GM18502 (cell line): ENCODE data around the gene ZNF574.

Experiments
- ATAC-seq: cut with Tn5 transposase; IDR thresholded peaks from one replicate; pipeline ENCODE4 v1.9.1; 2021; ENCODE audit warnings: mild to moderate bottlenecking; ENCODE audit not compliant: unreplicated experiment, poor library complexity

The ZNF574 gene

DNA sequence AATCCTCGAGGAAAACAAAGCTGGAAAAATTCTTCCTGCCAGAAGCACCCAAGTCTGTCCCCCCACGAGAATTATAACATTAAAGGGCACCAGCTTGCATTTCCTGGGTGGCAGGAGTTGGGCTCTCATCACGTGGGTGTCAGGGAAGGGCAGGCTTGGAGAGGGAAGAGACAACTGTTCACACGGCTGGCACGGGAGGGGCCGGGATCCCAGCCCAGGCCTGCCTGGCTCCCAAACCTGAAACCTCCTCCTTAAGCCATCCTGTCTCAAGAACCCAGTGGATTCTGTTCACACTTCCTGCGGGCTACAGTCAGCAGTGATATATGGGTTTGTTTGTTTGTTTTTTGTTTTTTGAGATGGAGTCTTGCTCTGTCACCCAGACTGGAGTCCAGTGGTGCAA is 18.1 kb upstream of the ZNF574 start:
- ATAC-seq = no peak

DNA sequence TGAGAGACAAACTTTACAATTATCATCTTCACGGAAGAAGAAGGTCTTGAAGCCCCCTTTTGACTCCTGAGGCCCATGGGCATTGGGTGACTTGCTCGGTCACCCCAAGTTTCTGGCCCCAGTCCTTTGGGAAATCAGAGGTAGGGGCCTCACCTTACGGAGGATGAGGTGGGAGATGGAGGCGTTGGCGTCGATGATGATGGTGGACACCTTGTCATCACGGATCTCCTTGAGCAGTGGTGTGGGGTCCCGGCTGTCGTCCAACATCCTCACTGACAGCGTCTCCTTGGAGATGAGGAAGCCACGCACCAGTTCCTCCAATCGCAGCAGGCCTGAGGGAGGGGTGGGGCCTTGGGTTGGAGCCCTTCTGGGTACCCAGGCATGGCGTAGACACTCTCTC is 16.8 kb upstream of the ZNF574 start:
- ATAC-seq = no peak

DNA sequence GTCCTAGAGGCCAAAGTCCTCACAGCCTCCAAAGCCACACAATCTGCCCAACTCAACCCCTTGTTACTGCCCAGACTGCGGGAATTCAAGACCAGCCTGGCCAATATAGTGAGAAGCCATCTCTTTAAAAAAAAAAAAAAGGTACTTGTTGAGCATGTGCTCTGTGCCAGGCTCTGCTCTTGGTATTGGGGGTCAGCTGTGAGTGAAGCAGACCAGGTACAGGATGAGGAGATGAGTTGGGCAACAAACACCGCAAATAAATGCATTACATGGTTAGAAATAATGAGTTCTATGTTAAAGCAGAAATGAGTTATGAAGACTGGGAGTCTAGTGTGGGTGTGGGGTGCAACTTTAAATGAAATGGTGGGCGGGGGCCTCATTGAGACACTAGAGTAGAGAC is 15.8 kb upstream of the ZNF574 start:
- no peak for ATAC-seq

DNA sequence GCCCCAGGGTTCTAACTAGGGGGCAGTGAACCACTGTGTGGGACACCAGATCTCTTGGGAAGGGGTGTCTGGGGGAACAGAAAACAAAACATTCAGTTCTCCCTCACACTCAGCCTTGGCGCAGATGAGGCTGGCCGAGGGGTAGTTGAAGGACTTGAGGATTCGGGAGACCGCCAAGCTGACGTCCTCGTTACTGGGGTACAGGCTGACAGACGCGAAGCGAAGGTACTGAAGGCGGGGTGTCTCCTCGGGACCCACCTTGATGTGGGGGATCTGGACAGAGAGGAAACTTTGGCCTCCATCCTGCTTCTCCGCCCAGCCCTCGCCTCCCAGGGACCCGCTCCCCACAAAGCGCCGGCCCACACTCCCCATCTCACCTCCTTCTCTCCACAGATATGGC is 13.6 kb upstream of the ZNF574 start:
- no peak for ATAC-seq

DNA sequence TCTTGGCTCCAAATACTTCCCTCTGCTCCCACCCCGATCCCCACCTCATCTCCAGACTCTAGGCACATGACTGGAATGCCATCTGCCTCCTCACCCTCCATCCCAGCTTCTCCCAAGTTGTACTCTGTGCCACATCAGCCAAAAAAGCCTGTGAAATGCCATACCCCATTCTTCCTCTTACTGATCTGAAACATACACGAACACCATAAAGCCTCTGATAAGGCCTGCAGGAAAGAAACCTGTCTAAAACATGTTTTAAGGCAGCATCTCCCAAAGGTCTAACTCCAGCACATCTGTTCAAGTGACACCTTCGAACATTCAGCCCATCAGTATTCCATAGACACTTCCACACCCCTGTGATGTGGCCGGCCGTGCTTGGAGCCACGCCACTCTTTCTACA is 11.5 kb upstream of the ZNF574 start:
- no peak for ATAC-seq

DNA sequence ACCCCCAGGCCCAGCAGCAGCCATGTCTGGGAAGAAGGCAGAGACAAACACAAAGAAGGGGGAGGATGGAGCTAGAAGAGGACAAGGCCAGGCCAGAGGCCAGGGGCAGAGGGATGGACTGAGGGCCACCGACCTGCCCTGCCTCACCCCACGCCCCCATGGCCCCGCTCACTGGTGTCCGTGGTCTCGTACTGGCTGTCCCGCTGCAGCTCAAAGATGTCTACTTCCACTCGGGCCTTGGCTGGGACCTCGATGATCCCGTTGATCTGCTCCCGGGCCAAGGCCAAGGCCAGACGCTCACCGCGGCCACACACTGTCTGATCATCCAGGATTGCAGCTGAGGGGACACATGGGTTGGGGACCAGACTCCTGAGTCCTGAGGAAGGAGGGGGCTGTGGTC is 10.9 kb upstream of the ZNF574 start:
- no peak for ATAC-seq

DNA sequence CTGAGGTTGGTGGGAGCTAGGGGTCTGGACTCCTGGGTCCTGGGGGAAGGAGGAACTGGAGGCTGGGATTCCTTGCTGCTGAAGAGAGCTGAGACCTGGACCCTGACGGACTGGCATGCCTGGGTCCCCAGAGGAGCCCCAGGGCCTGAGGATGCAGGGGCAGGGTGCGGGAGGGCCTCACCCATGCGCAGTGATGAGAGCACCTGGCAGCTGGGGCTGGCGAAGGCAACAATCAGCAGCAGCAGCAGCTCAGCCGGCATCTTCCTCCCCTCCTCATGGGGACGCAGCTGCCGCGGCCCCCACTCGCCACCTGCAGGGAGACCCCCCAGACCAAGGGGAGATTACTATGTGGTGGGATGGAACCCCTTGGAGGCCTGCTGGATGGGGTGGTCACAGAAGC is 10.5 kb upstream of the ZNF574 start:
- no peak for ATAC-seq

DNA sequence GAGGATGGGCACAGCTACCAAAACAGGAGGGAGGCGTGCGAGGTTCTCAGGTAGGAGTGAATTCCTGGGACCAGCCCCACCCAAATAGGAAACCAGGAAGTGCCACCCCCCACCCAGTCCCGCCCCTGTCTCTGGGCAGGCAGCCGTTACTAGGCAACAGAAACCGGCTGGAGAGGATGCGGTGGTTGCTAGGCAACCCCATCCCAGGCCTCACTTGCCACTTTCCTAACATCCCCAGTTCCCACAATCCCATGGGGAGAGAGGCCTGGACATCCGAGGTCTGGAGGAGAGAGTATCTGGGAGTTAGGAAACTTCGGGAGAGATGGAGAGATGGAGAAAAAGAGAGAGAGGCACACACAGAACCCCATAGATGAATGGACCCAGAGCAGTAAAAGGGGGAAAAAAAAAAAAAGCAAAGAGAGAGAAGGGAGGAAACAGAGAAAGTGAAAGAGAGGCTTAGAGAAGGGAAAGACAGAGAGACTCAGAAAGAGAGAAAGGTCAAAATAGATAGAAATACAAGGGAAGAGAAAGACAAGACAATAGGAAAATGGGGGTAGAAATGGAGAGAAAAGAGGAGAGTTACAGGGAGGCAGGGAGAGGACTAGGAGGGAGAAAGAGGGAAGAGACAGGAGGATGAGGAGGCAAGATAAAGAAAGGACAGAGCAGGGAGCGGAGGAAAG is 9.8 kb upstream of the ZNF574 start:
- ATAC-seq = no peak

DNA sequence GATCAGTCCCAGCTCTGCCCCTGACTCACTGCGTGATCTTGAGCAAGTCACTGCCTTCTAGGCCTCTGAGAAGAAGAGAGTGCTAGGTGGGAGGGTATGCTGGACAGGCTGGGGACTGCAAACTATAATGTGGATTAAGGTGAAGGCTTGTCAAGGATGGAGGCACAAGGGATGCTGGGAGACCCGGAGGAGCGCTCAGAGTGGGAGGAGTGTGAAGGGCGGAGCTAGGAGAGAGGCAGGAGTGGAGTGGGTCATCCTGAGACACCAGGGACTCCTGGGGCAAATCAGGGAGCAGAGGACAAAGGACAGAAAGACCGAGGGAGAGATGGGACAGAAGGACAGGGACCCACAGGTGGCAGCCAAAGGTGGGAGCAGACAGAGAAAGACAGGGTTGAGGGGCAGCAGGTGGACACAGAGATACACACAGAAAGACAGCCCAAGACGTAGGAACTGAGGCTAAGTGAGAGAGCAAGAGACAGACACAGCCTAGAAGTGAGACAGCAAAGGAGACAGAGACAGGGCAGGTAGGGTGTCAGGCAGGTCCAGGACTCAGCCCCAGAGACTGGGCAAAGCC is 8.6 kb upstream of the ZNF574 start:
- no peak for ATAC-seq

DNA sequence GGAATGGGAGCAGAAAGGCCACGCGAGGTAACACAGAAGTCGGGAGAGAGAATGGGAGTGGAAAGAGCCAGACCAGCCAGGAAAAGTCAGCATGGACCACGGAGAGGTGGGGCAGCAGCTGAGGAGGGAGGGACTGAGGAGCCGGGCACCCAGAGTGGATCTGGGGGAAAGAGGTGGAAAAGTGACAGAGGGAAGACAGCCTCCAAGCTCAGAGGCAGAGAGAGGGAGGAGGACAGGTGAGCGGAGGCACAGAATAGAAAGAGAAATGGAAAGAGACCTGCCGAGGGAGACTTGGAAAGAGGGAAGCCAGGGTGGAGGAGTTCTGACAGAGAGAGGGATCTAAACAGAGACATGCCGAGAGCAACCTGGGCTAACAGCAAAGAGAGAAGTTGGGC is 7.6 kb upstream of the ZNF574 start:
- ATAC-seq = no peak

DNA sequence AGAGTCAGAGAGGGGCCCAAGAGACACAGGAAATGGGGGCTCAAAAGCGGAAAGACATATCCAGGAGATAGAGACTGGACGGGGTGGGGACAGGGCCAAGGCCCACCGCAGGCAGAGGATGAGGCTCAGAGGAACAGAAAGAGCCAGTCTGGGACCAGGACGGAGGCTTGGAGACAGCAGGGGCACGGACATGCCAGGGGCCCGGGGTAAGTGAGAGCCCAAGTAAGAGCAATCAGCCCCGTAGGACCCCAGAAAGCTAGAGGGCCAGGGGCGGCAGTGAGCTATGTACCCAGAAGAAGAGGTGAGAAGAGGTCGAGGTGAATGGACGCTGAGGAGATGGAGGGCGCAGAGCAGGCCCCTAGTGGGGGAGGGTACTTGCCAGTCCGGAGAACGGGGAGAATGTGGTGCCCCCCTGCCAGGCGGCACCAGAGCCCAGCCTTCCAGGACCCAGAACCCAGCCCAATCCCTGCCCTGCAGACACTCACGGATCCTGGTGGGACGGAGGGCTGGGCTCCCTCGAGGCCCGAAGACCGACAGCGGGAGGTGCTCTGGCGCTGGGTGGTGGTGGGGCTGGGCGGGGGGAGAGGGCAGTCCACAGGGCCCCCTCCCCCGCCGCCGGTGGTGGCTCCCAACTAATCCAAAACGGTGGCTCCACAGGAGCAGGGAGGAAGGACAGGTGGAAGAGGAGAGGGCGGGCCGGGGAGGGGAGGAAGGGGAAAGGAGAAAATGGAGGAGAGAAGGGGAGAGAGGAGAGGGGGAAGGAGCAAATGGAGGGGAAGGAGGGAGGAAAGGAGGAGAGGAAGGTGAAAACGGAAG is 7.0 kb upstream of the ZNF574 start:
- no peak for ATAC-seq

DNA sequence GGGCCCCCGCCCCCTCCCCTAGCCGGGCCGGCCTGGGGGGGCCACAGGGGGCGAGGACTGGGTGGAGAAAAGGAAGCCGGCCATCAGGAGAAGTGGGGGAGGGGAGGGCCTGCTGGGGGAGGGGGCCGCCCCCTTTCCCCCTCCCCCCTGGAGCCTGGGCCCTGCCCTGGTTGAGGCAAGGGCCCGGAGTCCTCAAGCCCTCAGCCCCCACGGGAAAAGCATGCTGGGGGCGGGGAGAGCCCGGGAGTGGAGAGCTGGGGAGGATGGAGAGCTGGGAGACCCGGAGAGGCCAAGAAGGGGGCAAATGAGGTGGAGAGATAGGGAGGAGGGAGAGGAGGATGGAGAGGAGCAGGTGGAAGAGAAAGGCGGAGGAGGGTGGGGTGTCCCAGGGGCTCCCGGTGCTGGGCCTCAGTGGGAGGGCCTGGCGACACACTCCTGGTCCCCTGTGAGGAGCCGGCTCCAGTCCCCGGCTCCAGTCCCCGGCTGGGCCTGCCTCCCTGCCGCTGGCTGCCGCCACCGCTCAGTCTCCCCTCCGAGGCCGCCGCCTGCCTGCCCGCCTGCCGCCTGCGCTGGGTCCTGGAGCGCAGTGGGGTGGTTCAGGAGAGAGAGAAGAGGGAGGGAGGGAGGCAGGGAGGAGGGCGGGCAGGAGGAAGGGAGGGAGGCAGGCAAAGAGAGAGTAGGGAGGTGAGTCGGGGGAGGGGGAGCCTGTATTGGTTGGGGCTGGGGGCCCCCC is 6.2 kb upstream of the ZNF574 start, which contains the start of gene GRIK5:
GRIK5 (minus strand) TSS at position 588 of the 733 bp plus-strand sequence. CDS start 4,436 bp downstream, outside the sequence.
- ATAC-seq = no peak

DNA sequence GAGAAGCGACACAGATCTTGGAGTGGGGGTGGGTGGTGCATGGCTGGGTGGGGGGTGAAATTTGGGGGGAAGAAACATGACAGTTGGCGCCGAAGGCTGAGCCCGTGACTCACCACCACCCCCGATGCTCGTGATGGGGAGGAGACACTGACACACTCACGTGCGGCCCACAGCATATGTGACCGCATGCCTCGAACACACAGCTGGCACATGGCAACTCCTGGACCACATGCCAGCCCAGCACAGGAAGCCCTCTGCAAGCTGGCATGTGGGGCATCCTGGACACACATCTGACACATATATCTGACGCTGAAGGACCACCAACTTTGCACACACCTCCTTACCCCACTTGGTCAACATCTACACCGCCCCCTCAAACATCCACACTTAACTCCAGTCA is 4.7 kb upstream of the ZNF574 start:
- ATAC-seq = no peak

DNA sequence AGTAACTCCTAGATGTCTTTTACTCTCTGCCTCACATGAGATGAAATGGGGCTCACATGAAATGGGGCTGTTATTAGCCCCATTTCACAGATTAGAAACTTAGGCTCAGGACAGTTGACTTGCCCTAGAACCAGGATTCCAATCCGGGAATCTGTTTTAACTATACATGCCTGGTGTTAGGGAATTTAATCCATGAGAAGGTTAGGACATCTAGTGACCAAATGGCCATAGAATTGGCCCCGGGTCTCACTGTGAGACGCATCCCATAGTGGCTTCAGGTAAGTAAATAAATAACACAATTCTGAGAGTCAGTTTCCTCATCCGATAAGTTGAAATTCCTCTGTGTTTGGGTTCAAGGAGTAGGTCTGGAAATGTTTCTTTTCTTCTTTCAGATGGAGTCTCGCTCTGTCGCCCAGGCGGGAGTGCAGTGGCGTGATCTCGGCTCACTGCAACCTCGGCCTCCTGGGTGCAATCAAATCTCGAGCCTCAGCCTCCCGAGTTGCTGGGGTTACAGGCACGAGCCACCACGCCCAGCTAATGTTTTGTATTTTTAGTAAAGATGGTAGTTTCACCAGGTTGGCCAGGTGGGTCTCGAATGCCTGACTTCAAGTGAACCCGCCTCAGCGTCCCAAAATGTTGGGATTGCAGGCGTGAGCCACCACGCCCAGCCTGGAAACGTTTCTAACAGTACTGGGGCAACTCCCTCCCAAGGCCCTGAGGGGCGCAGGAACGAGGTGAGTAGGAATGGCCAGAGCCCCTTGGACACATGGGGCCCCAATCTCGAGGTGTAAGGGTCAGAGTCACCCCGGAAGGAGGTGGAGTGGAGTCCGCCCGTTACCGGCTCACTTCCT is 1.2 kb upstream of the ZNF574 start:
- ATAC-seq = no peak

DNA sequence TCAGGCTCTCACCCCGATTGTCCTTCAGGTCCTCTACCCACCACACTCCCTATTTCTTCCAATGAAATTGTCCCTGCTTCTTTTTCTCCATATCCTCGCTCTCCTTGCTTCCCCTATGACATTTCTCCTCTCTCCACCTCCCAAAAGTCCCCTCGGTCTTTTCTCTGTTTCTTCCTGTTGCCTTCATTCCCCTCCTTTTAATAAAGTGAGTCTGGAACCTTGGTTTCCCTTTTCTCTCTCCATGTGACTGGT is 676 bp upstream of the ZNF574 start:
- ATAC-seq = peak; percentile 2

DNA sequence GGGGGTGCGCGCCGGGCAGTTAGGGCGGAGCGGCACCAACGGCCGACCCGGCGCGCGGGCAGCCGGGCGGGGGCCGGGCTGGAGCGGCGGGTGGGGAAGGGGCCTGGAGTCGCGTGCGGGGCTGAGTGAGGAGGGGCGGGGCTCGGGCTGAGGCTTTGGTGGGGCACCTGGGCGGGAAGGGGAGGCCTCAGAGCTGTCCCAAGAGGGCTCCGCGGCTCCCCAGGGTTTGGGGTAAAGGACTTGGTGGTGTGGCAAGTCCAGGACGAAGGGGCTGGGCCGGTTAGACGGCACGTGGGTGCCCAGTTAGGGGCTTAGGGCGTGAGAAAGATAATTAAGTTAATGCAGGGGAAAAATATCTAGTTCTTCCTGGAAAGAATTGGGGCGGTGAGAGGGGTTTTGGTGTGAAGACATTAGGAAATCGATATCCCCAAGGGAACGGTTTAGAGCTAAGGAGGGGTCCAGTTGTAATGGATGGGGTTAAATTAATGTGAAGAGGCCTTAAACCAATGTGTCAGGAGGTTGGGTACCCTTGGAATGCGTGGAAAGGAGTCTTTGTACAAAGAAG is 496 bp downstream of the ZNF574 start:
- no peak for ATAC-seq

DNA sequence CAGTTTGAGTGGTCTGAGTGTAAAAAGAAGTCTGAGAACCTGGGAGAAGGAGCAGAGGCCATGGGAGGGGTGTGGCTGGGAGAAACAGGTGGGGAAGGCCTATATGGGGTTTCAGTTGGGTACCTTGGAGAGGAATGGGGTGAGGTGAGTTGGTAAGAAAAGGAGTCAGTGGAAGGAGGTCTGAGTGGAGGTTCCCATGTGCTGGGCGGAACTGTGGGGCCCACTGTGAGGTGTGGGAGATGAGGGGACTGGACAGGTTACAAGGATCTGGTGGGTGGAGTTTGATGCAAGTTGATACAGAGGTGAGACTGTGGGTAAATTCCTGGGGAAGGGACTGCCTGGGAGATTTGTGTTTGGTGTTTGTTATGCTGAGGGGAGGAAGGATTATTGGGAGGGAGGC is 2.1 kb downstream of the ZNF574 start:
- no peak for ATAC-seq

DNA sequence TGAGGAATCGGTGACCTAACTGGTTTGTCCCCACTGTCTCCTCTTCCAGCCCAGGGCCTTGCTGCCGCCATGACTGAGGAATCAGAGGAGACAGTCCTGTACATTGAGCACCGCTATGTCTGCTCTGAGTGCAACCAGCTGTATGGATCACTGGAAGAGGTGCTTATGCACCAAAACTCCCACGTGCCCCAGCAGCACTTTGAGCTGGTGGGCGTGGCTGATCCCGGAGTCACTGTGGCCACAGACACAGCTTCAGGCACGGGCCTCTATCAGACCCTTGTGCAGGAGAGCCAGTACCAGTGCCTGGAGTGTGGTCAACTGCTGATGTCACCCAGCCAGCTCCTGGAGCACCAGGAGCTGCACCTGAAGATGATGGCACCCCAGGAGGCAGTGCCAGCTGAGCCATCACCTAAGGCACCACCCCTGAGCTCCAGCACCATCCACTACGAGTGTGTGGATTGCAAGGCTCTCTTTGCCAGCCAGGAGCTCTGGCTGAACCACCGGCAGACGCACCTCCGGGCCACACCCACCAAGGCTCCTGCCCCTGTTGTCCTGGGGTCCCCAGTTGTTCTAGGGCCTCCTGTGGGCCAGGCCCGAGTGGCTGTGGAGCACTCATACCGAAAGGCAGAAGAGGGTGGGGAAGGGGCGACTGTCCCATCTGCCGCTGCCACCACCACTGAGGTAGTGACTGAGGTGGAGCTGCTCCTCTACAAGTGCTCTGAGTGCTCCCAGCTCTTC is 2.7 kb downstream of the ZNF574 start:
- no peak for ATAC-seq

DNA sequence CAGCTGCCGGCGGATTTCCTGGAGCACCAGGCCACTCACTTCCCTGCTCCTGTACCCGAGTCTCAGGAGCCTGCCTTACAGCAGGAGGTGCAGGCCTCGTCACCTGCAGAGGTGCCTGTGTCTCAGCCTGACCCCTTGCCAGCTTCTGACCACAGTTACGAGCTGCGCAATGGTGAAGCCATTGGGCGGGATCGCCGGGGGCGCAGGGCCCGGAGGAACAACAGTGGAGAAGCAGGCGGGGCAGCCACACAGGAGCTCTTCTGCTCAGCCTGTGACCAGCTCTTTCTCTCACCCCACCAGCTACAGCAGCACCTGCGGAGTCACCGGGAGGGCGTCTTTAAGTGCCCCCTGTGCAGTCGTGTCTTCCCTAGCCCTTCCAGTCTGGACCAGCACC is 3.3 kb downstream of the ZNF574 start:
- no peak for ATAC-seq
